Measurements from ENCODE around the gene PMEPA1.

Gene PMEPA1

DNA sequence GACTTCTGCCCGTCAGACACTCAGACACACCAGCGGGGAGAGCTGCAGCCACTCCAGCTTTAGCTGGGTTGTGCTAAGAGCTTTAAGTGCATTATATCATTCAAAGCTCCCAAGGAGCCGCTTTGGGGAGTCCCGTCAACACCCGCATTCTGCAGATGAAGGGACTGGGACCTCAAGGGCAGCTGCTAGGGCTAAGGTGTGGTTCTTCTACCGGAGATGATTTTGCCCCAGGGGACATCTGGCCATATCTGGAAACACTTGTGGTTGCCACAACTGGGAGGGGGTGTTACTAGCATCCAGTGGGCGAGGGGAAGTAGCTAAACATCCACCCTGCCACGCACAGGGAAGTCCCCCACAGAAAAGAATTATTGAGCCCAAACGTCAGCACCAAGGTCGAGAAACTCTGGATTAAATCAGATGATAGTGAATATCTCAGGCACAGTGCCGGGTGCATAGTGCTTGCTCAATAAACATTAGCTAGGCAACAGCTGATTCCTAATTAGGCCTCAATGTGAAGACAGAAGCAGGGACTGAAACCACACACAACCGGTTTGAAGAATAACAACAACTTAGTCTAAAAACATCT lies 29.6 kb downstream of the PMEPA1 start:
- ChIA-PET POLR2A (no interaction called here), CTCF (no interaction called here)
- DNase-seq (ENCODE audit: extremely low spot score): no peak

GRCh38 chr20:57679113-57679512 lies 30.7 kb downstream of the PMEPA1 start:
- DNase-seq (ENCODE audit: extremely low spot score): no peak
- TF ChIP-seq L3MBTL2 (conservative IDR thresholded peaks at IDR 0.05) (no peak), LEF1 (IDR thresholded peaks at IDR 0.05; ENCODE audit: borderline replicate concordance) (no peak), ARNT (IDR thresholded peaks at IDR 0.05) (no peak), TARDBP (IDR thresholded peaks at IDR 0.05) (no peak), CTBP1 (IDR thresholded peaks at IDR 0.05; ENCODE audit: borderline replicate concordance) (no peak), NFRKB (IDR thresholded peaks at IDR 0.05) (no peak)
- ChIA-PET CTCF (no interaction called here), POLR2A (no interaction called here)

More for the DNA sequence above, 29.6 kb downstream of the PMEPA1 start:
- no peak for TF ChIP-seq FOXM1 (IDR thresholded peaks at IDR 0.05; ENCODE audit: borderline replicate concordance)
- TF ChIP-seq ELF4 (IDR thresholded peaks at IDR 0.05): no peak
- no peak for TF ChIP-seq FOXK2 (IDR thresholded peaks at IDR 0.05)
- TF ChIP-seq PKNOX1 (IDR thresholded peaks at IDR 0.05): no peak

DNA sequence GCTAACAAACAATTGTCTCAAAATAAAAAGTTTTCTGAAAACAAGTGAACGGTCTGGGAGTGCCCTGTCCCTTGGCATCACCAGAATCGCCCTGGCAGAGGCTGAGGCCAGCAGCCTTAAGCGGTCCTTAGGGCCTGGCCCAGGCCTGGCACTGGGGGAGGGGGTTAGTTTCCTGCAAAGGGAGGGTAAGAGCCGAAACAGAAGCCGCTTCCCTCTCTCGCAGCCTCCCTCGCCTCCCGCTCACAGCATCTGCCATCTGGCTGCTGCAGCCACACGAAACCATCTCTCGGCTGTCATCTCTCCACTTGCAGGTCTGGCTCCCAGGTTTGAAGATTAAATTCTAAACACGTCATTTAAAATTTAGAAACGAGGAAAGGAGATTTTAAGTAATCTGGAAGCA lies 31.5 kb downstream of the PMEPA1 start:
- no peak for DNase-seq (ENCODE audit: extremely low spot score)
- TF ChIP-seq NFRKB (IDR thresholded peaks at IDR 0.05): no peak
- TF ChIP-seq FOXM1 (IDR thresholded peaks at IDR 0.05; ENCODE audit: borderline replicate concordance): no peak
- TF ChIP-seq ARNT (IDR thresholded peaks at IDR 0.05): no peak
- no peak for TF ChIP-seq SP1 (IDR thresholded peaks at IDR 0.05)
- no peak for TF ChIP-seq ELF4 (IDR thresholded peaks at IDR 0.05)
- TF ChIP-seq ZNF384 (IDR thresholded peaks at IDR 0.05): no peak
- ChIA-PET CTCF (no interaction called here), POLR2A (no interaction called here)

GRCh38 chr20:57677584-57677982 lies 32.2 kb downstream of the PMEPA1 start:
- no peak for DNase-seq (ENCODE audit: extremely low spot score)
- TF ChIP-seq TARDBP (IDR thresholded peaks at IDR 0.05): no peak
- no peak for TF ChIP-seq ARNT (IDR thresholded peaks at IDR 0.05)
- TF ChIP-seq L3MBTL2 (conservative IDR thresholded peaks at IDR 0.05): no peak
- TF ChIP-seq SP1 (IDR thresholded peaks at IDR 0.05): no peak
- TF ChIP-seq HDGF (IDR thresholded peaks at IDR 0.05; ENCODE audit: borderline replicate concordance): no peak
- no peak for TF ChIP-seq ELF4 (IDR thresholded peaks at IDR 0.05)
- TF ChIP-seq NFRKB (IDR thresholded peaks at IDR 0.05): no peak
- no peak for TF ChIP-seq SUZ12 (IDR thresholded peaks at IDR 0.05)
- no peak for TF ChIP-seq FOXA1 (IDR thresholded peaks at IDR 0.05)
- POLR2A ChIA-PET: no interaction called here
- CTCF ChIA-PET: no interaction called here

- CTCF ChIA-PET: no interaction called here
- POLR2A ChIA-PET: no interaction called here
- DNase-seq (ENCODE audit: extremely low spot score): no peak
Measured at GRCh38 chr20:57676589-57677583, 32.9 kb downstream of the PMEPA1 start.

GRCh38 chr20:57675773-57676172 lies 34.0 kb downstream of the PMEPA1 start:
- ChIA-PET CTCF (no interaction called here), POLR2A (no interaction called here)
- TF ChIP-seq ARNT (IDR thresholded peaks at IDR 0.05) (no peak), SUZ12 (IDR thresholded peaks at IDR 0.05) (no peak), FOXA1 (IDR thresholded peaks at IDR 0.05) (no peak), CTBP1 (IDR thresholded peaks at IDR 0.05; ENCODE audit: borderline replicate concordance) (no peak), L3MBTL2 (conservative IDR thresholded peaks at IDR 0.05) (no peak), PKNOX1 (IDR thresholded peaks at IDR 0.05) (no peak), NFRKB (IDR thresholded peaks at IDR 0.05) (no peak), FOXK2 (IDR thresholded peaks at IDR 0.05) (no peak), HDGF (IDR thresholded peaks at IDR 0.05; ENCODE audit: borderline replicate concordance) (no peak), TARDBP (IDR thresholded peaks at IDR 0.05) (no peak)
- no peak for DNase-seq (ENCODE audit: extremely low spot score)

More at GRCh38 chr20:57676589-57677583, 32.9 kb downstream of the PMEPA1 start:
- TF ChIP-seq PKNOX1 (IDR thresholded peaks at IDR 0.05) (no peak), FOXK2 (IDR thresholded peaks at IDR 0.05) (no peak), FOXM1 (IDR thresholded peaks at IDR 0.05; ENCODE audit: borderline replicate concordance) (no peak), LEF1 (IDR thresholded peaks at IDR 0.05; ENCODE audit: borderline replicate concordance) (no peak), TARDBP (IDR thresholded peaks at IDR 0.05) (no peak), CTBP1 (IDR thresholded peaks at IDR 0.05; ENCODE audit: borderline replicate concordance) (no peak), SP1 (IDR thresholded peaks at IDR 0.05) (no peak), HDGF (IDR thresholded peaks at IDR 0.05; ENCODE audit: borderline replicate concordance) (no peak), ARNT (IDR thresholded peaks at IDR 0.05) (no peak), ELF4 (IDR thresholded peaks at IDR 0.05) (no peak), NFRKB (IDR thresholded peaks at IDR 0.05) (no peak), FOXA1 (IDR thresholded peaks at IDR 0.05) (no peak), L3MBTL2 (conservative IDR thresholded peaks at IDR 0.05) (no peak), BHLHE40 (IDR thresholded peaks at IDR 0.05; ENCODE audit: borderline replicate concordance) (no peak), ZNF384 (IDR thresholded peaks at IDR 0.05) (no peak), SUZ12 (IDR thresholded peaks at IDR 0.05) (no peak)

Measured in HEK293T (cell line).